ENCODE measurements around the gene HEYL.

GRCh38 chr1:39670689-39671088, 31.2 kb upstream of the HEYL start:
- TF ChIP-seq, protein P1, sequence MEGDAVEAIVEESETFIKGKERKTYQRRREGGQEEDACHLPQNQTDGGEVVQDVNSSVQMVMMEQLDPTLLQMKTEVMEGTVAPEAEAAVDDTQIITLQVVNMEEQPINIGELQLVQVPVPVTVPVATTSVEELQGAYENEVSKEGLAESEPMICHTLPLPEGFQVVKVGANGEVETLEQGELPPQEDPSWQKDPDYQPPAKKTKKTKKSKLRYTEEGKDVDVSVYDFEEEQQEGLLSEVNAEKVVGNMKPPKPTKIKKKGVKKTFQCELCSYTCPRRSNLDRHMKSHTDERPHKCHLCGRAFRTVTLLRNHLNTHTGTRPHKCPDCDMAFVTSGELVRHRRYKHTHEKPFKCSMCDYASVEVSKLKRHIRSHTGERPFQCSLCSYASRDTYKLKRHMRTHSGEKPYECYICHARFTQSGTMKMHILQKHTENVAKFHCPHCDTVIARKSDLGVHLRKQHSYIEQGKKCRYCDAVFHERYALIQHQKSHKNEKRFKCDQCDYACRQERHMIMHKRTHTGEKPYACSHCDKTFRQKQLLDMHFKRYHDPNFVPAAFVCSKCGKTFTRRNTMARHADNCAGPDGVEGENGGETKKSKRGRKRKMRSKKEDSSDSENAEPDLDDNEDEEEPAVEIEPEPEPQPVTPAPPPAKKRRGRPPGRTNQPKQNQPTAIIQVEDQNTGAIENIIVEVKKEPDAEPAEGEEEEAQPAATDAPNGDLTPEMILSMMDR (IDR thresholded peaks at IDR 0.05; ENCODE audit: low read depth, low read length, poor library complexity, severe bottlenecking) = no peak
- TF ChIP-seq EZH2phosphoT487 (IDR thresholded peaks at IDR 0.05; ENCODE audit: borderline replicate concordance, low read length) = no peak
